ENCODE measurements around the gene OR9Q1. TPM values are rescaled to one million over a fixed set of nuclear protein-coding genes. Genes with fewer than 3 reads are reported as not detected.

Gene OR9Q1
- polyA plus RNA-seq, 1 donor from 2014 or later = not detected

GRCh38 chr11:58165504-58166106, 141.9 kb downstream of the OR9Q1 start:
- H2AFZ ChIP-seq (ENCODE audit: low read depth, low read length) = no peak overlapping the region
- H3K79me2 ChIP-seq (replicated peaks; ENCODE audit: insufficient read depth, low read length) = no peaks in the 10 kb centered on the region
- H3K36me3 ChIP-seq (ENCODE audit: insufficient read depth, low read length) = no peaks in the 10 kb centered on the region
- H3K4me2 ChIP-seq (ENCODE audit: low read length) = no peak overlapping the region
- no peak overlapping the region for H3K27ac ChIP-seq (ENCODE audit: low read length)
- H3K27me3 ChIP-seq (ENCODE audit: insufficient read depth, low read depth, low read length) = no peaks in the 10 kb centered on the region
- H3K9ac ChIP-seq (ENCODE audit: low read length) = no peak overlapping the region
- no peaks in the 10 kb centered on the region for H3F3A ChIP-seq (ENCODE audit: insufficient read depth, low read length, poor library complexity, severe bottlenecking)
- no peaks in the 10 kb centered on the region for H3K9me2 ChIP-seq (ENCODE audit: insufficient read depth, low read length)
- TF ChIP-seq RAD21 (conservative IDR thresholded peaks at IDR 0.05) (no peak), POLR2AphosphoS5 (IDR thresholded peaks at IDR 0.05) (no peak), EP300 (conservative IDR thresholded peaks at IDR 0.05; ENCODE audit: poor library complexity, severe bottlenecking) (no peak), EZH2 (IDR thresholded peaks at IDR 0.05; ENCODE audit: borderline replicate concordance, insufficient read depth, low read length, poor library complexity, severe bottlenecking) (no peak), SMC3 (conservative IDR thresholded peaks at IDR 0.05; ENCODE audit: poor library complexity) (no peak), TAF1 (IDR thresholded peaks at IDR 0.05; ENCODE audit: low read depth) (no peak), MXI1 (conservative IDR thresholded peaks at IDR 0.05; ENCODE audit: poor library complexity, severe bottlenecking) (no peak)
- TF ChIP-seq, protein P1, sequence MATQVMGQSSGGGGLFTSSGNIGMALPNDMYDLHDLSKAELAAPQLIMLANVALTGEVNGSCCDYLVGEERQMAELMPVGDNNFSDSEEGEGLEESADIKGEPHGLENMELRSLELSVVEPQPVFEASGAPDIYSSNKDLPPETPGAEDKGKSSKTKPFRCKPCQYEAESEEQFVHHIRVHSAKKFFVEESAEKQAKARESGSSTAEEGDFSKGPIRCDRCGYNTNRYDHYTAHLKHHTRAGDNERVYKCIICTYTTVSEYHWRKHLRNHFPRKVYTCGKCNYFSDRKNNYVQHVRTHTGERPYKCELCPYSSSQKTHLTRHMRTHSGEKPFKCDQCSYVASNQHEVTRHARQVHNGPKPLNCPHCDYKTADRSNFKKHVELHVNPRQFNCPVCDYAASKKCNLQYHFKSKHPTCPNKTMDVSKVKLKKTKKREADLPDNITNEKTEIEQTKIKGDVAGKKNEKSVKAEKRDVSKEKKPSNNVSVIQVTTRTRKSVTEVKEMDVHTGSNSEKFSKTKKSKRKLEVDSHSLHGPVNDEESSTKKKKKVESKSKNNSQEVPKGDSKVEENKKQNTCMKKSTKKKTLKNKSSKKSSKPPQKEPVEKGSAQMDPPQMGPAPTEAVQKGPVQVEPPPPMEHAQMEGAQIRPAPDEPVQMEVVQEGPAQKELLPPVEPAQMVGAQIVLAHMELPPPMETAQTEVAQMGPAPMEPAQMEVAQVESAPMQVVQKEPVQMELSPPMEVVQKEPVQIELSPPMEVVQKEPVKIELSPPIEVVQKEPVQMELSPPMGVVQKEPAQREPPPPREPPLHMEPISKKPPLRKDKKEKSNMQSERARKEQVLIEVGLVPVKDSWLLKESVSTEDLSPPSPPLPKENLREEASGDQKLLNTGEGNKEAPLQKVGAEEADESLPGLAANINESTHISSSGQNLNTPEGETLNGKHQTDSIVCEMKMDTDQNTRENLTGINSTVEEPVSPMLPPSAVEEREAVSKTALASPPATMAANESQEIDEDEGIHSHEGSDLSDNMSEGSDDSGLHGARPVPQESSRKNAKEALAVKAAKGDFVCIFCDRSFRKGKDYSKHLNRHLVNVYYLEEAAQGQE (IDR thresholded peaks at IDR 0.05; ENCODE audit: borderline replicate concordance) = no peak
- TF ChIP-seq, protein P2, sequence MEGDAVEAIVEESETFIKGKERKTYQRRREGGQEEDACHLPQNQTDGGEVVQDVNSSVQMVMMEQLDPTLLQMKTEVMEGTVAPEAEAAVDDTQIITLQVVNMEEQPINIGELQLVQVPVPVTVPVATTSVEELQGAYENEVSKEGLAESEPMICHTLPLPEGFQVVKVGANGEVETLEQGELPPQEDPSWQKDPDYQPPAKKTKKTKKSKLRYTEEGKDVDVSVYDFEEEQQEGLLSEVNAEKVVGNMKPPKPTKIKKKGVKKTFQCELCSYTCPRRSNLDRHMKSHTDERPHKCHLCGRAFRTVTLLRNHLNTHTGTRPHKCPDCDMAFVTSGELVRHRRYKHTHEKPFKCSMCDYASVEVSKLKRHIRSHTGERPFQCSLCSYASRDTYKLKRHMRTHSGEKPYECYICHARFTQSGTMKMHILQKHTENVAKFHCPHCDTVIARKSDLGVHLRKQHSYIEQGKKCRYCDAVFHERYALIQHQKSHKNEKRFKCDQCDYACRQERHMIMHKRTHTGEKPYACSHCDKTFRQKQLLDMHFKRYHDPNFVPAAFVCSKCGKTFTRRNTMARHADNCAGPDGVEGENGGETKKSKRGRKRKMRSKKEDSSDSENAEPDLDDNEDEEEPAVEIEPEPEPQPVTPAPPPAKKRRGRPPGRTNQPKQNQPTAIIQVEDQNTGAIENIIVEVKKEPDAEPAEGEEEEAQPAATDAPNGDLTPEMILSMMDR (IDR thresholded peaks at IDR 0.05; ENCODE audit: poor library complexity, severe bottlenecking) = no peak
- H4K20me1 ChIP-seq (ENCODE audit: insufficient read depth) = no peaks in the 10 kb centered on the region
- H3K9me3 ChIP-seq (ENCODE audit: low read length) = no peaks in the 10 kb centered on the region
- H3K4me3 ChIP-seq (ENCODE audit: low read length) = no peak overlapping the region

- H3K9ac ChIP-seq (ENCODE audit: low read length) = no peak overlapping the region
- H4K20me1 ChIP-seq (ENCODE audit: insufficient read depth) = no peaks in the 10 kb centered on the region
- H3K36me3 ChIP-seq (ENCODE audit: insufficient read depth, low read length) = no peaks in the 10 kb centered on the region
- no peak overlapping the region for H3K4me3 ChIP-seq (ENCODE audit: low read length)
- H3K27me3 ChIP-seq (ENCODE audit: insufficient read depth, low read depth, low read length) = no peaks in the 10 kb centered on the region
- H3F3A ChIP-seq (ENCODE audit: insufficient read depth, low read length, poor library complexity, severe bottlenecking) = no peaks in the 10 kb centered on the region
- H3K79me2 ChIP-seq (replicated peaks; ENCODE audit: insufficient read depth, low read length) = no peaks in the 10 kb centered on the region
- no peak overlapping the region for H3K27ac ChIP-seq (ENCODE audit: low read length)
- H2AFZ ChIP-seq (ENCODE audit: low read depth, low read length) = no peak overlapping the region
- H3K4me2 ChIP-seq (ENCODE audit: low read length) = no peak overlapping the region
- TF ChIP-seq TAF1 (IDR thresholded peaks at IDR 0.05; ENCODE audit: low read depth) (no peak), SMC3 (conservative IDR thresholded peaks at IDR 0.05; ENCODE audit: poor library complexity) (no peak), EP300 (conservative IDR thresholded peaks at IDR 0.05; ENCODE audit: poor library complexity, severe bottlenecking) (no peak), POLR2AphosphoS5 (IDR thresholded peaks at IDR 0.05) (no peak)
- TF ChIP-seq, protein P1 (IDR thresholded peaks at IDR 0.05; ENCODE audit: borderline replicate concordance) = no peak
- TF ChIP-seq, protein P2 (IDR thresholded peaks at IDR 0.05; ENCODE audit: poor library complexity, severe bottlenecking) = no peak
- no peaks in the 10 kb centered on the region for H3K9me3 ChIP-seq (ENCODE audit: low read length)
- H3K9me2 ChIP-seq (ENCODE audit: insufficient read depth, low read length) = no peaks in the 10 kb centered on the region
Observed at GRCh38 chr11:58177409-58178054, 153.9 kb downstream of the OR9Q1 start.

Measured in neural cell (in vitro differentiated cells).